HG02943 (cell line): ENCODE results near the gene CHSY1.

Source experiments
- ATAC-seq: cut with Tn5 transposase; IDR thresholded peaks from one replicate; pipeline ENCODE4 v1.9.1; 2021; ENCODE audit warnings: mild to moderate bottlenecking, low read depth, moderate library complexity; ENCODE audit not compliant: unreplicated experiment

CHSY1 gene

GRCh38 chr15:101175401-101175800 lies 76.4 kb downstream of the CHSY1 start:
- no peak for ATAC-seq

GRCh38 chr15:101174152-101174920 lies 77.5 kb downstream of the CHSY1 start:
- no peak for ATAC-seq

- ATAC-seq: no peak
These were observed 78.4 kb downstream of the CHSY1 start for GRCh38 chr15:101173233-101174119.

- no peak for ATAC-seq
These were observed 79.3 kb downstream of the CHSY1 start for GRCh38 chr15:101172501-101173071.

GRCh38 chr15:101171954-101172353 lies 79.9 kb downstream of the CHSY1 start:
- ATAC-seq: no peak

- ATAC-seq: no peak
These were observed 81.1 kb downstream of the CHSY1 start for GRCh38 chr15:101170568-101171350.

- ATAC-seq: no peak
These were observed 82.3 kb downstream of the CHSY1 start for GRCh38 chr15:101169495-101170071.

- no peak for ATAC-seq
These were observed 82.9 kb downstream of the CHSY1 start for GRCh38 chr15:101168898-101169494.

GRCh38 chr15:101168463-101168824 lies 83.4 kb downstream of the CHSY1 start:
- no peak for ATAC-seq

GRCh38 chr15:101167753-101168462 lies 83.9 kb downstream of the CHSY1 start:
- peak; percentile 69 for ATAC-seq

GRCh38 chr15:101167411-101167752 lies 84.5 kb downstream of the CHSY1 start:
- ATAC-seq: no peak

- no peak for ATAC-seq
These were observed 85.9 kb downstream of the CHSY1 start for GRCh38 chr15:101165905-101166471.

GRCh38 chr15:101162701-101163483 lies 89.0 kb downstream of the CHSY1 start:
- ATAC-seq: no peak

GRCh38 chr15:101161656-101162055 lies 90.2 kb downstream of the CHSY1 start:
- ATAC-seq: no peak

- no peak for ATAC-seq
These were observed 91.7 kb downstream of the CHSY1 start for GRCh38 chr15:101159936-101160815.

- no peak for ATAC-seq
These were observed 92.5 kb downstream of the CHSY1 start for GRCh38 chr15:101159096-101159935.
